Hepatic stellate cell (primary cell): Measurements from ENCODE around the gene OSBPL7.
A peak's percentile ranks its signal among the peaks of the same experiment; 100 is the strongest.

ENCODE experiments used
- DNase-seq: peaks from one replicate; pipeline ENCODE4 v3.0.0; 2011; ENCODE audit warnings: low spot score

OSBPL7 gene

DNA sequence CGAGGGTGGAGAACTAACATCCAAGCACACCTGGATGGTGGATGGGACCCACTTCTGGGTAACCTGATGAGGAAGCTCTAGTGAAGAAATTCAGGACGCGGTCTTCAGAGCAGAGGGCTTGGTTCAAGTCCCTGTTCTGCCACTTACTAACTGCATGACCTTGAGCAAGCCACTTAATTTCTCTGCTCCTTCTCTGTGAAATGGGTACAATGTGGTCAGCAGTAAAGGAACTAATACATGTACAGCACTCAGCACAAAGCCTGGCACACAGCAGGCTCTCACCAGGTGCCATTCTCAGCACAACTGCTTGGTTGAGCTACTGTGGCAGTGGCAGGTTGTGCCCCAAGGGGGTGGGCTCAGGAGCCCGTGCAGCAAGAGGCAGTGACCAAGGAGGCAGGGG, 1.9 kb upstream of the OSBPL7 start:
- DNase-seq, result no peak

DNA sequence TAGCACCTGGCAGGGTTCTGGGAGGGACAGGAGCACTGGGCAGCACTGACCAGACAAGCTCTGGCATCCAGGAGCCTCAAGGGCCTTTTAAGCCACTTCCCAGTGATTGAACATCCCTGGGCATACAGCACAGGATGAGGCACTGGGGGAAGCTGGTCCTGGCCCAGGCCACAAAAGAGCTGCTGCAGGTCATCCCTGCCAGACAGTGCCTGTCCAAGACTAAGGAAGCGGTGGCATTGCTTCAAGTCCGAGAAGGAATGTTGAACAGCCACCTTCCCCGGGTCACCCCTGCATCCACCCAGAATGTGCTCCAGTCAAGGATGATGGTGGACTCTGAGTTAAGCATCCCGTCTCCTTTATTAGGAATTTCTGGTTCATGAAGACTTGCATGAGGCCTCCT, 1.2 kb upstream of the OSBPL7 start:
- DNase-seq, result no peak

DNA sequence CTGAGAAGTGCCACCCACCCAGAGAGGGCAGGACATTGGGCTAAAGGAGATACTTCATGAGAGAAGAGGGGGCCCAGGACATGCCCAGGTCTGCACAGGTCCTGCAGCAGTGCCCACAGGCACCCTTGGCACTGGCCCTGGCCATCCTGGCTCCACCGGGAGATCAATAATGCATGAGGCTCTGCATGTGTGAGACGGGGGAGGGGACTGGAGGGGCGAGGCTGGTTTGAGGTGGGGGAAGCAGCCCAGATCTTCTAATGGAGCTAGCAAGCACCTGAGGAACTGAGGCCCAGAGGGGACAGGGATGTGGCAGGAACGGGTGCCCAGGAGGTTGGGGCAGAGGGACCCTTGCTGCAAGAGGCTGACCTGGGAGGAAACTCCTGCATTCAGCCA, 567 bp downstream of the OSBPL7 start:
- DNase-seq, result no peak

DNA sequence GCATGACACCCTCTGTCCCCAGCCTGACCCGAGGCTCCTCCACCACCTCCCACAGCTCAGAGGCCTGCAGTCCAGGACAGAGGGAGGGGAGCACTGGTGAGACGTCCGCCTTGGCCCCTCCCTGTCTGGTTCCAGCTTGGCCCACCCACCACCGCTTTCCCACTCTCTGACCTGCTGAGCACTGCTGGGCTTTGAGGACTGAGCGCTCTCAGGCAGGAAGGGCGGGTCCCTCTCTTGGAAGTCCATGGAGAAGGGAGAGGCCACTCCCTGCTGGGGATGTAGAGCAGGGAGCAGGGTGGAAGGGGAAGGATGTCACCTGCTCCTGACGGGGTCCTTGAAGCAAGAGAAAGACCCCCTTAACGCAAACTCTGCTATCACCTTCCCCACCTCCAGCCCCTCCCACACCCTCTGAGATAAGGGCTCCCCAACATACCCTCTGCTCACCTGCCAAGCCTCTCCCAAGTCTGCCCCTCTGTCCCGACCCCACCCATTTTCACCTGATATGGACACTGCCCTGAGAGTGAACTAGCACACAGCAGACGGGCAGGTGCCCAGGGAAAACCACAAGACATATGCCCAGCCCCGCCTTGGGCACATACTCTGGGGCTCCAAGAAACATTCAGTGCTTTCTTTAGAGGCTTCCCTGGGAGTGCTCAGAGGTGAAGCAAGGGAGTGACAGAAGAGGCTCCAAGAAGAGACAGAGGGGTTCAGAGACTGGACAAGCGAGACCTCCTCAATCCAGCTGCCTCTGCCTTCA, 1.4 kb downstream of the OSBPL7 start:
- no peak for DNase-seq

DNA sequence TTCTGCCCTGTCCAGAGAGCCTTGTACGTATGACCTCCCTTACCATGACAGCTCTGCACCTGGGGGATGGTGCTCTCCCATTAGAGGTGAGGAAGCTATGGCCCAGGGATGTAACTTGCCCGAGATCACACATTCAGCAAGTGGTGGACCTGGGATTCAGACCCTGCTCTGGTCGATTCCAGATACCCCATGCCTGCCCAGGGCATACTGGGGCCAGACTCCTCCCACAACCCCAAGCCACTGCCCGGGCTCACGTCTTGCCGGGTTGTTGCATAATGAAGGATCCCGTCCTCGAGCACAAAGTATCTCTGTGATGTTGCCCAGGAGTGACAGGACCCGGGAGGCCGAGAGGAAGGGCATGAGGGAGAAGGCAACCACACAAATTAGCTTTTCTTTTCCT, 2.1 kb downstream of the OSBPL7 start:
- DNase-seq, result no peak

DNA sequence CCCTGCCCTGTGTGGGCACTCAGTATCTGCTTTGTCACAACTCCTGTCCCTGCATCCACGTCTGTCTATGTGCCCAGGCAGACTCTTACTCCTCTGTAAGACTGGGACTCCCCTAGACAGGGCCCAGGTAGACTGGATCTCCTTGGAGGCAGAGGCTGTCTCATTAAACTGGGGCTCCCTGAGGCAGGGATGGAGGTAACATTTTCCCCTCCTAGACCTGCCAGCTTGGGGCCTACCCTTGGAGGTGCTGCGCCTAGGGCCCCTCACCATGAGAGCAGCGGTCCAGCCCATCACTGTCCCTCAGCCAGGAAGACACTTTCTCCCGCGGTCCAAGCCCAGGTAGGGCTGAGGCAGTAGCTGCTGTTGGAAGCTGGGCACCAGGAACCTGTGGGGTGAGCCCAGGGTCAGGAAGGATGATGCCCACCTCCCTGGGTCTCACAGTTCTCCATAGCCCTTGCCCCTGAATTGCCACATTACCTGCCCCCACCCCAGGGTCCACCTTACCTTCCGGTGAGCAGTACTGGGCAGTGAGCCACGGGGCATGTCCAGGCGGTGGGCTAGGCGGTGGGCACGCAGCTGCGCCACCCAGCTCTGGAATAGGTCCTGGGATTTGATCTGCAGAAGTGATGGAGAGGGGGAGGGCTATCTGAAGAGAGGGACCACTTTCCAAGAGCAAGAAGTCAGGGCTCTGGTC, 3.4 kb downstream of the OSBPL7 start:
- no peak for DNase-seq

DNA sequence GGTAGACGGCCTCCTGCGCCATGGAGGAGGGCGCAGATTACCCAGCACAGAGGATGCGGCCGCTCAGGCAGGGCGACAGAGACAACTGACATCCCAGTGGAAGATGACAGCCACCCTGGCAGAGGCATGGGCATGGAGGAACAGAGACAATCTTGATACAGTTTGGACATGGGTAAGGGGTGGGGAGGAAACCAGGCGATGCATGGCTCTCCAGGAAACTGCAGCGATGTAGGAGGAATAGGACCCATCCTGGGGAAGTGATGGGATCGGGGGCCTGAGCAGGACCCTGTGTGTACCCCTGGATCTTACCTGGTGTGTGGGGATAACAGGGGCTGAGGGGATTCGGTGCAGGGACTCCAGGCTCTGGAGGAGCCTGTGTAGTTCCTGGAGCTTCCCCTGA, 4.6 kb downstream of the OSBPL7 start:
- DNase-seq, result no peak

DNA sequence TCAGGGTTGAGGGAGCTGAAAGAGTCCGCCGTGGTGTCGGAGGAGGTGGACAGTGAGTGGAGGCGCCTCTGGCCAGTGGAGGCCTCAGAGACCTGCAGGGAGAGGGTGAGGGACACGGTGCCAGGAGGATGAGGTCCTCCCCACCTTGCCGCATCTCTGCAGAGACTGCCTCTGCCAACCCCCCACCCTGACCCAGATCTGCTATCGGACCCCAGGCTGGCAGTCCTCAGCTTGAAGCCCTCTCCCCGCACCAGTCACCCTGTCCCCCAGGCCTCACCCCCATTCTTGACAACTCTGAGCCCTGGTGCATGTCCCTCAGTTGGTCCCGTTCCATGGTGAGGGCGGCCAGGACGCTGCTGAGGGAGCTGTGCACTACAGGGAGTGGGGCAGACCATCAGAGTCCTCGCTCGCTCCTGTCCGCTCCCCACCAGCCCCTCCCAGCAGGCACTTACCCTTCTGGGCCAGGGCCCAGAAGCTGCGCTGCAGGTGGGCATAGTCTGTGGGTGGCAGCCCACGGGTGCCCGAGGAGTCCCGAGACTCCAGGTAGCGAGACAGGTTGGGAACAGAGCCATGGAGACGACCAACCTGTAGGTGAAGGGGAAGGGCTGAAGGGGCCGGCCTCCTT, 5.4 kb downstream of the OSBPL7 start:
- DNase-seq, result no peak

DNA sequence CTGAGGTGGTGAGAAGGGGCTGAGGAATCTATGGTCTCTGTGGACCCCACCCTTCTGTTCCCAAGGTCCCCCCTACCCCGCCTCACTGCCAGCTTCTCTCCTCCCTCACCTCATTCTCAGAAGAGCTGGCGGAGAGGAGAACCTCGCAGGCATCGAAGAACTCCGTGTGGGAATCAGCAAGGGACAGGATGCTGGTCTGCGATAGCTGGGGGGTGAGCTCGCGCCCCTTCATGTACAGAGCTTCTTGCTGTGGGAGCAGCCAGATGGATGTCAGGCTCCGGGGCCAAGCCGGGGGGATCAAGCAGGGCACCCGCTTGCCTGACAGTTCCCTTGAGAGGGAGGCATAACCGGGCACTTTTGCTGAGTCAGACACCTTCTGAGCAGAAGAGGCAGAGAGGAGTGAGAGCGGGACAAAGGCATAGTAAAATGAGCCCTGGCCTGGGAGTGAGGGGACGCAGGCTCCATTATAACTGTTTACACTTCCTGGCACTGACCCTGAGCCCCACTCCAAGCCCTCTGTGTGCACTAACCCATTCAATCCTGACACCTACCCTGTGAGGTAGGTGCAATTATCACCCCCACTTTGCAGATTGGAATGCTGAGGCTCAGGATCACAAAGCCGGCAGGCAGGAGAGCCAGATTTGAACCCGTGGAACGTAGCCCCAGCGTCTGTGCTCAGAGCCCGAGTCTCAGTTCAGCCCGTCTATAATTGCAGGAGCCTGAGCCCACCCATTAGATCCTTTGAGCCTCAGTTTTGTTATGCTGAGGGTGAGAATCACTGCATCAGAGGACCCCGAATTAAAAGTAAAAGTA, 6.3 kb downstream of the OSBPL7 start:
- no peak for DNase-seq

DNA sequence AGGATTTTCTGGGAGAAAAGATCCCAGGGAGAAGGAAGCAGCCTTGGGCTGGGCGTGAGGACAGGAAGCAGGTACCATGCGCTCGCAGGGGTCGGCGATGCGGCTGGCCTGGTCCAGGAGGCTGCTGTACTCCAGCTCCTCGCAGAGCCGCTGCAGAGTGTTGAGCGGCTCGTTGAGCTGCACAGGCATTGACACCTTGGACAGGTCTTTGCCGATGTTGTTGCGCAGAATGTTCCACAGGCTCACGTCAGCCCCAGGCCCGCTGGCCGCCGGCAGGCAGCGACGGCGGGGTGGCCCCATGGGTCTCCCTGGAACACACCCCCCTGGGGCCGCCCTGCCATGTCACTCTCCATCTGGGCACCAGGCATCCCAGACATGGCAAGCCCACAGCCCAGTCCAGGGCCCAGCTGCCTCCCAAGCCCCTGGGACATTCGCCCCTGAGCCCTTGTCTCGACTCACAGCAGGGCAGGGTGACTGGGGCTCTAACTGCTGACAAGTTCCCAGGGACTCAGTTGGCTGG, 8.0 kb downstream of the OSBPL7 start:
- DNase-seq, result no peak

DNA sequence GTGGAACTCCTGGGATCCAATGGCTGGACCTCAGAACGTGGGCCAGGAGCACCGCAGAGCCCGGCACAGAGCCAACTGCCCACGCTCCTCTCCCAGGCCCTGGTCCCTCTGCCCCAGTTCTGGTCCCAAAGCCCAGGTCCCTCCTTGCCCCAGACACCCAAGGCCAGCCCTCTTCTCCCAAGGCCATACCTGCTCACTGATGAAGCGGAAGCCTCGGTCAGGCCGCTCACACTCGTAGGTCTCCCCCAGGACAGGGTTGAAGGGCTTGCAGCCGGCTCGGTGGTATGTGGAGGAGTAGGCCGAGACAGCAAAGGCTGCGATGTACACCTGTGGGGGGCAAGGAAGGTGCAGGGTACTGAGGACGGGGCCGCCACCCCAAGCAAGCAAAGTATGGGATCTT, 8.5 kb downstream of the OSBPL7 start:
- no peak for DNase-seq

DNA sequence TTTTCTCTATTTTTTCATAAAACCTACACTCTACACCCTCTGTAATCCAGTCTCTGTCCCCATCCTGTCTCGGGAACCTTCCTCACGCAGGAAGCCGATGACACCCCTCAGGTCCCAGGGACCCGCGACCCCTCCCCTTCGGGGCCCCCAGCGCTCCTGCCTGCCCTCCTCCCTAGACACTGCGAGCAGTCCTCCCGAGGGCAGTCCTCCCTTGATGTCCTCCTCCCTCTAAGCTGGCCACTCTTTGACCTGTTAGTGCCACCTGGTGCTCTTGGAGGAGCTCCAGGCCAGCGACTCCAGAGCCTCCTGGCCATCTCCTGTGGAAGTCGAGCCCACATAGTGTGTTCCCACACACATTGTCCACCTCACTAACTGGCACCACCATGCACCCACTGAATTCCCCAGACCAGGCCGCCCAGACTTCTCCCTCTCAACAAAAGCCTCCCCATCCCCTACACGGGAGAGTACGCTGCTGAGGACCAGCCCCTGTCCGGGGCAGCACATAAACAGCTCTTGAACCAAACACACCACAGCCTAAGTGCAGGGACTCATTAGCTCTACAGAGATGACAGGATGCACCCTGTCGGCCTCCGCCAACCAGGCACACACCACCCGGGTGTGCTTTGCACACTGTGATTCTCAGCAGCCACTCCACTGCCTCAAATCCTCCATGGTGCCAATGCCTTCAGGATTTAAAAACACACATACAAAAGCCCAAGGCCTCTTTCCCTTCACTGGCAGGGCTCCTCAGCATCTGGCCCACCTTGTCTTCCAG, 9.3 kb downstream of the OSBPL7 start:
- DNase-seq, result no peak

DNA sequence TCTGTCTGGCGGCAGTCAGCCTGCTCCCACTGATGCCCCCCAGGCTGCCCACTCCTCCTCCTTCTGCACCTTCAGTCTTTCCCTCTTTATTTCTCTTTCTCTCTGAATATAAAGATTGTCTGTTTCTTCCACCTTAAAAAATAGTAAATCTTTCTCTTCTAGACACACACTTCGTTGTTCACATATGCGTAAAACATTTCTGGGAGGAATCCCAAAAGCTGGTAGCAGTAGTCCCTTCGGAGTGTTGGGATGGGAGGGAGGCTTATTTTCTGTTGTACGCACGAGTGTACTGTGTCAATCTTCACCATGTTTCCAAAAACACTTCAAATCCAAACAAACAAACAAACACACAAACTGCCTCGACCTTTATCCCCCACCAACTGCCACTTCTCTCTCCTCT, 9.9 kb downstream of the OSBPL7 start:
- DNase-seq, result no peak

DNA sequence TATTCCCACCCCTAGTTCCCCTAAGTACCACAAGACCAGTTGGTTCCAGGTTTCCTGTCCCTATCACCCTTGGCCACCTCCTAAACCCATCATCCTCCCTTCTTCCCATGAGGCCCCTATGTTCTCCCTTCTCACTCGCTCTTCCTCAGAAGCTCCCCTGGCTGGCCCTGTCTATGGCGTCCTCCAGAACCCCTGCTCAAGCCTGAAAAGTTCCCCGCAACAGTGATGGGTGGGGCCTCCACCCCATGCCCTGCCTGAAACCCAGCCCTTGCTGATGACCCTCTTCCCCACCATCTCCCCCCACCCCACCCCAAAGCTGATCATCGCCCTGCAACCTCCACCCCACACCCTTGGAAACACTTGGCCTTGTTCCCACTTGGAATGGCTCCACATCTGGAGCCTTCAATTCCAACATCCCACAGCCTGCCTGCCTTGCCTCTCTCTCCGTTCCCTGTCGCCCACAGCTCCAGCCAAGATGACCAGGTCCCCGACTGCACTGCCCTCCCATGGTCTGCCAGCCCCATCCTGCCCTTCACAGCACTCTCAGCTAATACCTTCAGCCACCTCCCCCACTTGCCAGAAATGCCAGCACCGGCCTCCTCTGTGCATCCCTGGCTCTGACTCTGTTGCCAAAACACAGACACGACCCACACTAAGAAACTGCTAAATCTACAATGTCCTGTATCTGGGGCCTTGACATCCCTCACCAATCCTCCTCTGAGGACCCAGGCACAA, 10.5 kb downstream of the OSBPL7 start:
- no peak for DNase-seq

DNA sequence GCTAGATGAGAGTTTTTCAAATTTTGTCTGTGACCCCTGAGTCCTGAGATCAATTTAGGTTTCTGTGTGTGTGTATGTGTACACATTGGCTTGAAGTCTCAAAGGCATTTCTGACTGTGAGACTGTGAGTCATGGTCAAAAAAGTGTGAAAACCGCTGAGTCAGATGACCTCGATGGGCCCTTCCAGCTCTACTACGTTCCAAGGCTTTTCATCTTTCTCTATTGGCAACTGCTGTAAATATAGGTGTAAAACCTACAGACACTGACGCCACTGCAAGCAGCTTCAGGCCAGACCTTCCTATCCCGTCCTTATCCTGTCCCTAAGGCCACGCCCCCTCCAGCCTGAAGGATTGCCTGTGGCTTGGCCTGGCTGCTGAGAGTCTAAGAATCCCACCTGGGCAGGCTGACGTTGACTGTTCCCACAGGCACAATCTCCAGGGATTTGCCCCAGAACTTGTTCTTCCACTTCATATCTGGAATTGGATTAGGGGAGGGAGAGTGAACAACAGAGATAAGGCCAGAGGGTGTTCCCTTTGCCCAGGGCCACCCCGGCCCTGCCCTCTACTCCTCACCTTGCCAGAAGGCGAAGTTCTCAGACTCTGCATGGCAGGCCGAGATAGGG, 11.3 kb downstream of the OSBPL7 start:
- peak; percentile 85 for DNase-seq

DNA sequence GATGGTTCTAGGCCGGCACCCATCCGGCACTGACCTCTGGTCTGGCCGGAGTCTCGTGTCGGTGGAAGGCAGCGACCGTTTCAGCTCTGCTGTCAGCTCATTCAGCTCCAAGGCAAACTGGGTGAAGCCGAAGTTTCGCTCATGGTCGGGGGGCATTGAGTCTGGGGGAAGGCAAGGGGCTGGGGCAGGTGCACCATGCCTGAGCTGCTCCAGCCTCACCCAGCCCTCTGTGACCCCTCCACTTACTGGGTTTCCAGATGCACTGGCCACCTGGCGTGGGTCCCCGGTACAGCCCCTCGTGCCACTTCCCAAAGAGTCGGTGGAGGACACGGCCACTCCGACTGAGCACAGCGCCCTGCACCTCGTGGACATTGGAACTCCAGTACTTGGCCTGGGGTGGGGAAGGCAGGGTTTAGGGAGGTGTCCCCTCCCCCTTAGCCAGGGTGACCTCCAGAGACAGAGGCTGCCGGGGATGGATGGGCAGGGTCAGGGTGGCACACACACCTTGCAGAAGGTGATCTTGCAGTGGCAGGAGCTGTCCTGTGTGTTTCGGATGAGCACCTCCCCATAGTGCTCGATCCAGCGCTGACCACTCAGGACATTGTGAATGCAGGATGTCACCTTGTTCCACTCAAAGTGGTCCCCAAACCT, 12.6 kb downstream of the OSBPL7 start:
- no peak for DNase-seq

DNA sequence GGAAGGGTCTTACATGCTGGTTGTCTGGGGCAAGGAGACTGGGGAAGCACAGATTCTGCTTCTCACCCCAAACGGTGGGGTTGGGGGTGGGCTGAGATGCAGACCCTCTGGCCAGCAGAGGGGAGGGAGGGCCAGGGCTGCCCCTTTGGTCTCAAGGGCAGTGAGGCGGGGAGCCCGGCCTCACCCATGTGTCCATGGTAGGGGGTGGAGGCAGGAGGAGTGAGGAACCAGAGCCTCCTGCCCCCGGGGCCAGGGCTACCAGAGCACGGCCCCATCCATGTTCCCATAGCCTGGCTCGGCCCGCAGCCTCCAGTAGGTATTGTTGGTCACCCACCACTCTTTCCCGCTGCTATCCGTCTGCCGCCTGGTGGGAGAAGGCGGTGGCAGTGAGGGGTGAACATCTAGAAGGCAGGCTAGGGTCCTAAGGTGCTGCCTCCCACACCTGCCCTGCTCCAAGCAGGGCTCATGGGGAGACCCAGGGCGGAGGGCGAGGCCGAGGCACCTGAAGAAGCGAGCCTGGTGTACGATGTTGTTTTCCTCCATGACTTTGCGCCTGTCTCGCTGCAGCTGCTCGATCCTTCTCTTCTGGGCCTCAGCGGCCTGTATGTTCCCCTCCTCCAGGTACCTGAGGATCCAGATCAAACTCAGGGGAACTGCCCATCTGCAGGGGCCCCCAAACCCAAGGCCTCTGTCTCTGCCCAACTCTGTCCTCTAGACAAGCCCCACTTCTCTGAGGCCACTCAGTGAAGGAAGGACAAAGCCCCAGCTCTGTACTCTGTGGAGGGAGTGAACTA, 13.4 kb downstream of the OSBPL7 start:
- no peak for DNase-seq

DNA sequence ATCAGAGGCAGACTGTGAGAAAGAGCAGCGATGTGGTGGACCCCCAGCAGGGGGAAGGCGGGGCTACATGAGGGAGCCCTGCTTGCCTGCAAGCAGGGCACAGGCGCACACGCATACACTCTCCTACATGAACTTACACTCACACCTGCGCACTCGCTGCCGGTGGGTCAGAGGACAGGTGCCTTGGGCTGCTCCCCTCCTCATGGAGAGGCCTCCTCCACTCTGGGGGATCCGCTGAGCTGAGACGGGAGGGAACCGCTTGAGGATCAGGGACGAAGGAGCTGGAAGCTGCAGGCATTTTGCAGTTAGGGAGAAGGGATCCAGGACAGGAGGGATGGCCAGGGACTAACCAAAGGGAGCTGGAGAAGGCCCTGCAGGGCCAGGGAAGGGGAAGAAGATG, 14.2 kb downstream of the OSBPL7 start:
- no peak for DNase-seq

DNA sequence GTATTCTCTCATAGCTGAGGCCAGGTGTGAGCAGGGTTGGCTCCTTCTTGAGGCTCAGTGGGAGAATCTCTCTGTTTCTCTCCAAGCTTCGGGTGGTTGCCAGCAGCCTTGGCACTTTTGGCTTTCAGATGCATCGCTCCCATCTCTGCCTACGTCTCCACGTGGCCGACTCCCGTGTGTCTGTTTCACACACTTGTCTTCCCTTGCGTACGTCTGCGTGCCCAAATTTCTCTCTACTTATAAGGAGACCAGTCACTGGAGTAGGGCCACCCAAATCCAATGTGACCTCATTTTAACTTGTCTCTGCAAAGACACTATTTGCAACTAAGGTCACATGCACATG, 14.7 kb downstream of the OSBPL7 start:
- no peak for DNase-seq
